ENCODE data around the gene AAGAB.
"Not testable (repeated sequence)": the region's sequence is repeated elsewhere in the genome, so short reads cannot be mapped to it uniquely, and the experiment has no call there.

DNA sequence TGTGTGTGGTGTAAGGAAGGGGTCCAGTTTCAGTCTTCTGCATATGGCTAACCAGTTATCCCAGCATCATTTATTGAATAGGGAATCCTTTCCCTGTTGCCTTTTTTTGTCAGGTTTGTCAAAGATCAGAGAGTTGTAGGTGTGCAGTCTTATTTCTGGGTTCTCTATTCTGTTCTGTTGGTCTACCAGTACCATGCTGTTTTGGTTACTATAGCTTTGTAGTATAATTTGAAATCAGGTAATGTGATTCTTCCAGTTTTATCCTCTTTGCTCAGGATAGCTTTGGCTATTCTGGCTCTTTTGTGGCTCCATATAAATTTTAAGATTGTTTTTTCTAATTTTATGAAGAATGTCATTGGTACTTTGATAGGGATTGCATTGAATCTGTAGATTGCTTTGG is 31.2 kb upstream of the AAGAB start:
- TF ChIP-seq, protein P1, sequence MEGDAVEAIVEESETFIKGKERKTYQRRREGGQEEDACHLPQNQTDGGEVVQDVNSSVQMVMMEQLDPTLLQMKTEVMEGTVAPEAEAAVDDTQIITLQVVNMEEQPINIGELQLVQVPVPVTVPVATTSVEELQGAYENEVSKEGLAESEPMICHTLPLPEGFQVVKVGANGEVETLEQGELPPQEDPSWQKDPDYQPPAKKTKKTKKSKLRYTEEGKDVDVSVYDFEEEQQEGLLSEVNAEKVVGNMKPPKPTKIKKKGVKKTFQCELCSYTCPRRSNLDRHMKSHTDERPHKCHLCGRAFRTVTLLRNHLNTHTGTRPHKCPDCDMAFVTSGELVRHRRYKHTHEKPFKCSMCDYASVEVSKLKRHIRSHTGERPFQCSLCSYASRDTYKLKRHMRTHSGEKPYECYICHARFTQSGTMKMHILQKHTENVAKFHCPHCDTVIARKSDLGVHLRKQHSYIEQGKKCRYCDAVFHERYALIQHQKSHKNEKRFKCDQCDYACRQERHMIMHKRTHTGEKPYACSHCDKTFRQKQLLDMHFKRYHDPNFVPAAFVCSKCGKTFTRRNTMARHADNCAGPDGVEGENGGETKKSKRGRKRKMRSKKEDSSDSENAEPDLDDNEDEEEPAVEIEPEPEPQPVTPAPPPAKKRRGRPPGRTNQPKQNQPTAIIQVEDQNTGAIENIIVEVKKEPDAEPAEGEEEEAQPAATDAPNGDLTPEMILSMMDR (conservative IDR thresholded peaks at IDR 0.05; ENCODE audit: low read depth, low read length), result not testable (repeated sequence)
- TF ChIP-seq EZH2phosphoT487 (IDR thresholded peaks at IDR 0.05; ENCODE audit: borderline replicate concordance, low read length); EZH2 (IDR thresholded peaks at IDR 0.05; ENCODE audit: low read length, unreplicated experiment): not testable (repeated sequence)

Data from PC-3 (cell line).